ENCODE results near the gene DAND5.
"Not testable (repeated sequence)": the region's sequence is repeated elsewhere in the genome, so short reads cannot be mapped to it uniquely, and the experiment has no call there.

Gene DAND5

DNA sequence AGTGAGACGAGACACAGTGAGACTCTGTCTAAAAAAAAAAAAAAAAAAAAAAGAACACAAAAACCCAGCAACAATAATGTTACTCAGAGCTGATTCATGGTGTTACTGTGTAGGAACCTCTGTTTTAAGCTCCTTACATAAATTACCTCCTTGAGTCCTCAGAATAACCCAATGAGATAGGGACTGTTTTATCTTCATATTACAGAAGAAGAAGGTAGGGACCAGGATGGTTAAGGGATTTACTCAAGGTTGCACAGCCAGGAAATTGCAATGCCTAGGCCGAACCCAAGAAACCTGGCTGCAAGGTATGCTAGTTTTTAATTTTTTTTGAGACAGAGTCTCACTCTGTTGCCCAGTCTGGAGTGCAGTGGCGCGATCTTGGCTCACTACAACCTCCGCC, 1.5 kb upstream of the DAND5 start:
- DNase-seq, result no peak

DNA sequence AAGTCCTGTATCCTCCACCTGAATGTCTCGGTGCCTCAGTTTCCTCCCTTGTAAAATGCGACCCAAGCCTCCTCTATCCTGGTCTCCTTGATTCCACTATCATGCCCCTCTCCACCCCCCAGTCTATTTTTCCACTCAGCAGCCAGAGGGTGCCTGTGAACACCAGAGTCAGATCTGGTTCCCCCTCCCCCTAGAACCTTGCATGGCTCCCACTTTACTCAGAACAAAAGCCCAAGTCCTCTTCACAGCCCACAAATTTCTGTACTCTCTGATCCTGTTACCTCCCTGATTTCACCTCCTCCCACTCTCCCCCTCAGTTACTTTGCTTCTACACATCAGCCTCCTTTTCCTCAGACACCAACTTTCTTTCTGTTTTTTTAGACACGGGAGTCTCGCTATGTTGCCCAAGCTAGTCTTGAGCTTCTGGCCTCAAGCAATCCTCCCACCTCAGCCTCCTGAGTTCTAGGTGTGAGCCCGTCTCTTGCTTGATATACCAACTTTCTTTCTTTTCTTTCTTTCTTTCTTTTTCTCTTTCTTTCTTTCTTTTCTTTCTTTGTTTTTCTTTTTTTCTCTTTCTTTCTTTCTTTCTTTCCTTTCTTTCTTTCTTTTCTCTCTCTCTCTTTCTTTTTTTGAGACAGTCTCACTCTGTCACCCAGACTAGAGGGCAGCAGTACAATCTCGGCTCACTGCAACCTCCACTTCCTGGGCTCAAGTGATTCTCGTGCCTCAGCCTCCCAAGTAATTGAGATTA, 869 bp downstream of the DAND5 start:
- no peak for DNase-seq

DNA sequence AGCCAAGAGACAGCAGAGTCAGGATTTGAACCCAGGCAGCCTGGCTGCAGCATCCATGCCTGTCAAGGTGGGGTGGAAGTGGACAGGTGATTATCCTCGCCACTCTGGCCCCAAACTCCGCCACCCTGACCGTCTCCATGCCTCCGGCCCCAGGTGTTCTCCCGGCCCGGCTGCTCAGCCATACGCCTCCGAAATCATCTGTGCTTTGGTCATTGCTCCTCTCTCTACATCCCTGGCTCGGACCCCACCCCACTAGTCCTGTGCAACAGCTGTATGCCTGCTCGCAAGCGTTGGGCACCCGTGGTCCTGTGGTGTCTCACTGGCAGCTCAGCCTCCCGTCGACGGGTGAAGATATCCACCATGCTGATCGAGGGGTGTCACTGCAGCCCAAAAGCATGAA, 3.9 kb downstream of the DAND5 start:
- DNase-seq, result no peak

DNA sequence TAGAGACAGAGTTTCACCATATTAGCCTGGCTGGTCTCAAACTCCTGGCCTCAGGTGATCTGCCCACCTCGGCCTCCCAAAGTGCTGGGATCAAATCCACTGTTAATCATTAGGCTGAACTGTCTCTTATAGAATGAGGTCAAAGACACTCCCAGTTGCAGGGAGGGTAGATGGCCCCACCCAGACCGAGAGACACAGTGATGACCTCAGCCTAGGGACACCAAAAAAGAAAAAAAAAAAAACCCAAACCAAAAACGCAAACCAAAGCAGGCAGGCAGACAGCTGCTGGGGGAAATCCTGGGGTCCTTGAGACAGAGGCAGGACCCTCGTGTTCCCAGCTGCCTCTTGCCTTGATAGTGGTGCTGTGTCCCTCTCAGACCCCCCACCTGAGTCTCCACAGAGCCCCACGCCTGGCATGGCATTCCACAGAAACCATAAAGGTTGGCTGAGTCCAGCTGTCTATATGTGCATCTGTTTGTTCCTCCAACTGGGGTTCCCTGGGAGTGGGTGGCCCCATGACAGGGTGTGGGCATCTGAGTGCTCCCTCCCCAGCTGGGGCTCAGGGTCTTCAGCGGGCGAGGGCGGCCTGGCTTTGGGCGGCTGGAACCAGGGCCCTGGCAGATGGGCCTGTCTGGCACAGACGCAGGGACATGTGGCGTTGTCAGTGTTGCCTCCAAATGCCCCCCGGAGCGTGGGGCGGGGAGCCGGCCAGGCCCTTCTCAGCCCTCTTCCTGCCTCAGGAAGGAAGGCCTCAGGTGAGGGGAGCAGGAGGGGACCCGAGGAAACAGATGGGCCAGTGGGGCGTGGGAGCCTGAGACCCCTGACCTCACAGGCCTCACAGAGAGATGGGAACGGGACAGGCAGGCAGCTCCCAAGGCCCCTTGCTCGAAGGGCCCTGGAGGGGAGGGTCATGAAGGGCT, 5.2 kb downstream of the DAND5 start:
- DNase-seq, result no peak

DNA sequence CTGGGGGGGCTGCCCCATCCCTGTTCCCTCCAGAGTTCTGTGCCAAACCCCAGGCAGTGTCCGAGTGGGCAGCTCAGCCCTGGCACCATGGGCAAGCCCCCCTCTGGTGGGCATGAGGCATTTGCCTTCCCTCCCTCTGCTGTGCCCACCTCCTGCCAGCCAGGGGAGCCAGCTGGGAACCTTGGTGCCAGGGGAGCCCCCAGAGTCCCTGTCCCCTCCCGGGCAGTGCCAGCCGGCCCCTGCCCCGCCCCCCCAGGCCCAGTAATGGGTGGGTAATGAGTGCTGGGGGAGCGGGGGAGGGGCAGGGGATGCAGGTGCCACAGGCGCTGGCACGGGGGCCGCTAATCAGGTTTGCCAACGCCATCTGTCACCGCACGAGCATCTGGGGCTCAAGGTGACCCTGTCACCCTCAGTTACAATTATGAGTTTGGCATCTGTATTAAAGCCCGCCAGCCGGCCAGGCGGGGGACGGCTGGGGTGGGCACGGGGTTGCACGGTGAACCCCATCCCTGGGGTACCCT, 5.9 kb downstream of the DAND5 start:
- no peak for DNase-seq

DNA sequence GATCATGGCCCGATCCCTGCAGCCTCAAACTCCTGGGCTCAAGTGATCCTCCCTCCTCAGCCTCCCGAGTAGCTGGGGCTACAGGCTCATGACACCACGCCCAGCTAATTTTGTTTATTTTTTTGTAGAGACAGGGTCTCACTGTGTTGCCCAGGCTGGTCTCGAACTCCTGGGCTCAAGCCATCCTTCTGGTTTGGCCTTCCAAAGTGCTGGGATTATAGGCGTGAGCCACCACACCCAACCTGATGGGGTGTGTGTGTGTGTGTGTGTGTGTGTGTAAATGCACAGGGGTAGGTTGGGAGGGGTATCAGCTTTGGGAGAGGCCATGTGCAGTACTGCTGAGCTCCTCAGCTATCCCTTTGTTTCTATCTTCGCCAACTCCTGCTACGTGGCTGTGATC, 6.7 kb downstream of the DAND5 start:
- not testable (repeated sequence) for DNase-seq

DNA sequence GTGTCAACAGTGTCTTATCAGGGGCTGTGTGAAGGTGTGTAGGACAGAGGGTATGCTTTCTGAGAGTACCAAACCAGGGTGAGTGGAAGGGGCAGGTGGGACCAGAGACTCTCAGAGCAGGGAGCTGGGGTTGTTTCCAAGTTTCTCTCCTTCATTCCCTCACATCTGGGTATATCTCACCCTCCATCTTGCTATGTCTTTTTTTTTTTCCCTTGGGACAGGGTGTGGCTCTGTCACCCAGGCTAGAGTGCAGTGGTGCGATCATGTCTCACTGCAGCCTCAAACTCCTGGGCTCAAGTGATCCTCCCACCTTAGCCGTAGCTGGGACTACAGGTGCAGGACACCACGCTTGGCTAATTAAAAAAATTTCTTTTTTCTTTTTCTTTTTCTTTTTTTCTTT, 10.6 kb downstream of the DAND5 start:
- no peak for DNase-seq

DNA sequence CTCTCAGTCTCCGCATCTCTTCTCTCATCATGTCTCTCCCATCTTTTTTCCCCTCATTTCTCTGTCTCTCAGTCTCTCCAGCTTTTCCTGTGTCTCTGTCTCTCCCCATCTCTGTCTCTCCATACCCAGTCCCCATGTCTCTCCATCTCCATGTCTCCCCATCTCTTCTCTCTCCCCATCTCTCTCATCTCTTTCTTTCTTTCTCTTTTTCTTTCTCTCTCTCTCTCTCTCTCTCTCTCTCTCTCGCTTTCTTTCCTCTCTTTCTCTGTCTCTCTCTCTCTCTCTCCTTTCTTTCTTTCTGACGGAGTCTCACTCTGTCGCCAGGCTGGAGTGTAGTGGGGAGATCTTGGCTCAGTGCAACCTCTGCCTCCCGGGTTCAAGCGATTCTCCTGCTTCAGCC, 13.3 kb downstream of the DAND5 start:
- no peak for DNase-seq

DNA sequence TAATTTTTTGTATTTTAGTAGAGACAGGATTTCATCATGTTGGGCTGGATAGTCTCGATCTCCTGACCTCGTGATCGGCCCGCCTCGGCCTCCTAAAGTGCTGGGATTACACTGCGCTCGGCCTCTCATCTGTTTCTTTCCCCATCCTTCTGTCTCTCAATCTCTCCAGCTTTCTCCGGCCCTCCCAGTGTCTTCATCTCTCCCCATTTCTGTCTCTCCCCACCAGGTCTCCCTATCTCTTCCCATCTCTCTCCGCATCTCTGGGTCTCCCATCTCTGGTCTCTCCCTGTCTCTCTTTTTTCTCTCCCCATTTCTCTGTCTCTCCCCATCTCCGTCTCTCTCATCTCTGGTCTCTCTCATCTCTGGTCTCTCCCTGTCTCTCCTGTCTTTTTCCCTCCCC, 13.7 kb downstream of the DAND5 start:
- no peak for DNase-seq

DNA sequence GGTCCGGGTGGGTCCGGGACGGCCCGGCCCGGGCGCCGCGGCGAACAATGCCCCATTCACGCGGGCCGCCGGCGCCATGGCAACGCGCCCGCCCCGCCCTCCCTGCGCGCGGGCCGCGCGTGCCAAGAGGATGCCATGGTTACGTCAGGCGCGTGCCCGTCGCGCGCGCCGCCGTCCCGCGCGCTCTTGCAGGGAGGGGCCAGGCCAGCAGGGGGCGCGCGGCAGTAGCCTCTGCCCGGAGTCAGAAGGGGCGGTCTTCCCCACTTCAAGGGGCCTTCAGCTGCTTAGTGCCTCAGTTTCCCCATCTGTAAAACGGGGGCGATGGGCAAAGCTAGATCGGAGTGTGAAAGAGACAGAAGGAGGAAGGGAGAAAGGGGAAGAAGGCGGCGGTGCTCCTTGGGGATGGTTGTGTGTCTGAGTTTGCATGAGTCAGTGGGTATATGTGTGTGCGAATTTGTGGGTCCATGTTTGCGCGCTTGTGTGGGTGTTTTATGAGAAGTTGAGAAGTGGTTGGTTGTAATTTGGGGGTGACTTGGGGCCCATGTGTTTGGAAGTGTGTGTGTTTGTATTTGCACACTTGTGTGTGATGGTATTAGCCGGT, 14.3 kb downstream of the DAND5 start:
- DNase-seq, result peak; percentile 92

DNA sequence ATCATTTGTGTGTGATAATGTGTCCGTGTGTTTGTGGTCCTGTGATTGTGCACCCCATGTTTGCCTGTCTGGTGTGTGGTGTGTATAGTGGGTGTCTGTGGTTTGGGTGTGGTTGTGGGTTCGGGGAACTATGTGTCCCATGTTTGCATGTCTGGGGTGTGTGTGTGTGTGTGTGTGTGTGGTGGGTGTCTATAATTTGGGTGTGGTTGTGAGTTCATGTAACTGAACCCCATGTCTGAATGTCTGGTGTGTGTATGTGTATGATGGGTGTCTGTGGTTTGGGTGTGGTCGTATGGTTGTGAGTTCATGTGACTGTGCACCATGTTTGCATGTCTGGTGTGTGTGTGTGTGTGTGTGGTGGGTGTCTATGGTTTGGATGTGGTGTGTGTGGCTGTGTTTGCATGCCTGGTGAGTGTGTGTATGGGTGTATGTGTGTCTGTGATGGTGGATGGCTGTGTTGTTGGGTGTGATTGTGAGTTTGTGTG, 14.8 kb downstream of the DAND5 start:
- DNase-seq, result no peak

DNA sequence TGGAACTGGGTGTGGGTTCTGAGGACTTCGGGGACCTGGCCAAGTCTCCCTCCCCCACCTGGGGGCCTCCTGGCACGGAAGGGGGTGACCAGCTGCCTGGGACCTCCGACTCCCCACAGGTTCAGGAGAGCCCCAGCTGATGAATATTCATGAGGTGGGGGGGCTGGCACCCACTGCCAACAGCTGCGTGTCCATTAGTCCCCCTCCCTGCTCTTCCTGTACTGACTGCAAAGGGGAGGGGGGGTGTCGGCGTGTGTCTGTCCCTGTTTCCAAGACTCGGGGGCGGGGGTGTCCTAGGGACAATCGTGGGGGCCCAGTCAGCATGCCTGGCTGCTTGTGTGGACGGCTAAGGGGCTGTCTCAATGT, 15.3 kb downstream of the DAND5 start:
- DNase-seq, result no peak

DNA sequence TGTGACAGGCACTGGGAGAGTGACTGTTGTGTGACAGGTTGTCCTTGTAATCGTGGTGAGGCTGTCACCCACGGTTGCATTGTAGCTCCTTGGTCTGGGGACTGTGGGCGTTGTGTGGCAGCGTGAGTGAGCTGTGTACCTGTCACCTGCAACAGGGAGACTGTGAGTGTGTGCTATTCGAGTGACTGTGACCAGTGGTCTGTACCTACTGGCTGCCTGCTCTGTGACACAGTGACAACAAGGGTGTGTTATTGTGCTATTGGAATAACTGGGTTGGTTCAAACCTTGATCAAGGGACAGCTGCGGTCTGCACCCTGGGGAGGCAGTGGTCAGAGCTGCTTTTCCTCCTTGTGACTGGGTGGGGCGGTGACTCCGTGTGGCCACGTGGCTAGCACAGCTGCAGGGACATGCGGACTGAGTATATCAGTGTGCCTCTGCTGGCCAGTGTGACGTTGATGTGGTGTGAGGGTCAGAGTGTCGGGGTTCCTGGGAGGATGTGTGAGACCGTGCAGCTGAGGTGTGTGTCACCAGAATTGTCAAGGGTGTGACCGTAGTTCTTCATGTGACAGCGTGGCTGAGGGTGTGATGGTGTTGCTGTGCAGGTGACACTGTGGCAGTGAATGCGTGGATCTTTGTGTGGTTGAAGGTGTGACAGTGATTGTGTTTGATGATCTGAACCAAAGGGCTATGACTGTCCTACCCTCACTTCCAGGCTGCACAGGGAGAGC, 15.8 kb downstream of the DAND5 start:
- DNase-seq, result no peak

DNA sequence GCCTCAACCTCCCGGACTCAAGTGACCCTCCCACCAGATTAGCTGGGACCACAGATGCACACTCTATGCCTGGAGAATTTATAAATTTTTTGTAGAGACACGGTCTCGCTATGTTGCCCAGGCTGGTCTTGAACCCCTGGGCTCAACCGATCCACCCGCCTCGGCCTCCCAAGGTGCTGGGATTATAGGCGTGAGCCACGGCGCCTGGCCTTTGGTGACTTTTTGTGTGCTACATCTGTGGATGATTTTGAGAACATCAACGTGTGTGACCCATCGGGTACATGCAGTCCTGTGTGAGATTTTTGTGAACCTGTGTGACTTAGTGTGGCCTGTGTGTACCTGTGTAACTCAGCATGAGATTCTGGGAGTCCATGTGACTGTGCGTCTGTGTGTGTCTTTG, 17.4 kb downstream of the DAND5 start:
- DNase-seq, result no peak

DNA sequence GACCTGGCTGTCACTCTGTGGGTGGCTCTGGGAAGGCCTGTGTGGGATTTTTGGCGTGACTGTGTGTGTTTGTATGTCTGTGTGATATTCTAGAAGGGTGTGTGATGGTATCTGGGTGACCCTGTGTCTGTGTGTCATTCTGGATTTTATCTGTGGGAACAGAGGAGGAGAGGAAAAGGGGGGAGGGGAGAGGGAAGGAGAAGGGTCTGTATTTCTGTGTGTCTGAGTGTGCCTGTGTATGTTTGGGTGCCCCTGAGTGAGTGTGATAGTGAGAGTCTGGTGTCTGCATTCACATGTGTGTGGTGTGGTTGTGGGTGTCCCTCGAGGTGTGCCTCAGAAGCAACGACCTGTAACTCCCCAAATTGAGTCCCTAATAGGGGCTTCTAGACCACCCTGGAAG, 17.8 kb downstream of the DAND5 start:
- DNase-seq, result no peak

DNA sequence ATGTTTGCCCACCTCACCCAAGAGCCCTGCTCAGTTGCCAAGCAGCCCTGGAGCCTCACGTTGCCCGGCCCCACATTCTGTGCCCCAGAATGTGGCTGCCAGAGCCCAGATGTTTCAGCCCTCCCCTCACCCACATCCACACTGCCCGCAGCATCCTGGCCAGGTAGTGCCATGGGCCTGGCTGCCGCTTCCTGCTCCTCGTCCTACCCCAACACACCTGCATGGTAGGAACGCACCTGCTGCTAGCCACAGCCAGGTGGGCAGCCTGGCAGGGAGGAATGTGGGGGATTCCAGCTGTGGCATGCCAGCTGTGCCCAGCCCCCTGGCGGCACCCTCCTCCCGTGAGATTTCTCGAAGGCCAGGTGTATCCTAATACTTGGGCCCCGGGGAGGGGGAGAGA, 18.4 kb downstream of the DAND5 start:
- no peak for DNase-seq

DNA sequence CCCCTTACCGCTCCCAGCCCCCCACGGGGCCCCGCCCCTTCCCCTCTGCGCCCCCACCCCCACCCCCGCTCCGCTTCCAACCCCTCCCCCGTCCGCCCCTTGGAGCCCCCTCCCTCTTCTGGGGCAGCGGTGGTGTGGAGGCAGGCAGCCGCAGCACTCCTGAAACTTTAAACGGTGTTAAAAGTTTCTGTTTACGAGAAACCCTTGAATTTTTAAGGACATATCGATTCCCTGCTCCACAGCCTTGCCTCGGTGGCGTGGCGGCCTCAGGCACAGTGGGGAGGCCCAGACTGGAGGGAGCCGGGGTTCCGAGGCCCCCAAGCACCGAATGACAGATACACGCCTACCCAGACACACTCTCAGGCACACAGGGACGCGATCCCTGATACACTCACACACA, 21.1 kb downstream of the DAND5 start:
- DNase-seq, result no peak

DNA sequence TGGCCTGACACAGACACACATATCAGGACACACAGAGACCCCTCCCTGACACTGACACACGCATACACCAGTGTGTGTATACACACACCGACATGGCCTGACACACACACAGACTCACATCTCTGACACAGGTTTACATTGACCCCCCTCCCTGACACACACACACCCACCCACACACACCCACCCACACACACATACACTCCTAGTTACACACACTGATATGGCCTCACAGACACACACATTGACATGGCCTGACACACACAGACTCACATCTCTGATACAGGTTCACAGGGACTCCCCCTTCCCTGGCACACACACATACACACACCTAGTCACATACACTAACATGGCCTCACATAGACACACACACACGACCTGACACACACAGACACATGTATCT, 21.5 kb downstream of the DAND5 start:
- DNase-seq, result no peak

DNA sequence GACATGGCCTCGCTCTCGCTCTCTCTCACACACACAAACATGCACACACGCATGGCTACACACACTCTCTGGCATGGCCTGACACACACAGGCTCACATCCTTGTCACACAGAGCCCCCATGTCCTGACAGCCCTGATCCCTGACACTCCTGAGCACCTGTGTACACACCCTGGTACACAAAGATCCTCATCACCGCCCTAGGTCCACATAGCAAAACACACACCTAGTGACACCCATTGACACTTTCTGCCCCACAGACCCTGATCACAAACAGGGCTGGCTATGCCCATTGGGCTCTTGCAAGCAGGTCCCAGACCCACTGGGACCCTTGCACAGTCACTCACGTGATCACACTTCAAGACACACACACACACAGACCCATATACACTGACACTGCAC, 21.9 kb downstream of the DAND5 start:
- no peak for DNase-seq

DNA sequence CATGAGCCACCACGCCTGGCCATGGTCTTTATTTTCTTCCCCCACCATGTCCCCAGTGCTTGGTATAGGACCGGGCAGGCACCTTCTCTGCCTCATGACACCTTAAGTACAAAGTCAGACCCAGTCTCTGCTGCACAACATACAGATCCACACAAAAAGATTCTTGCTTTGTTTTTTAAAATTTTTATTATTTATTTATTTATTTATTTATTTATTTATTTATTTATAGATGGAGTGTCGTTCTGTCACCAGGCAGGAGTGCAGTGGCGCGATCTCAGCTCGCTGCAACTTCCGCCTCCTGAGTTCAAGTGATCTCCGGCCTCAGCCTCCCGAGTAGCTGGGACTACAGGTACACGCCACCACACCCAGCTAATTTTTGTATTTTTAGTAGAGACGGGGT, 23.4 kb downstream of the DAND5 start:
- no peak for DNase-seq

DNA sequence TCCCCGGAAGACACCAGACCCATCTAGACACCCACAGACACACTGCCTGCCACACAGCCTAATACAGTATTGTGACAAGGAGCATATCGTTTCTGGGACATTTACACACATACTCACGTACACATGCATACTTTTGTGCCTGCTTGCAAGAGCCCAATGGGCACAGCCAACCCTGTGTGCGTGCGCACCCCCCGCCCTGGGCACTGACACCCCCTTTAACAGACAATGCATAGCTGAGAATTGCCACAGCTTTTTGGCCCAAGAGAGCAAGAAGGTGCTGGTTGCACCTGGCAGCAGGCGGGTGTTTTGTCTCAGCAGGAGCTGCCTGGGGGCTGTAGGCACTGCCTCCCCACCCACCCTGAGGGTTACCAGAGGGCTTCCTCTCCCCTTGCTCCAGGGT, 24.2 kb downstream of the DAND5 start:
- DNase-seq, result no peak

DNA sequence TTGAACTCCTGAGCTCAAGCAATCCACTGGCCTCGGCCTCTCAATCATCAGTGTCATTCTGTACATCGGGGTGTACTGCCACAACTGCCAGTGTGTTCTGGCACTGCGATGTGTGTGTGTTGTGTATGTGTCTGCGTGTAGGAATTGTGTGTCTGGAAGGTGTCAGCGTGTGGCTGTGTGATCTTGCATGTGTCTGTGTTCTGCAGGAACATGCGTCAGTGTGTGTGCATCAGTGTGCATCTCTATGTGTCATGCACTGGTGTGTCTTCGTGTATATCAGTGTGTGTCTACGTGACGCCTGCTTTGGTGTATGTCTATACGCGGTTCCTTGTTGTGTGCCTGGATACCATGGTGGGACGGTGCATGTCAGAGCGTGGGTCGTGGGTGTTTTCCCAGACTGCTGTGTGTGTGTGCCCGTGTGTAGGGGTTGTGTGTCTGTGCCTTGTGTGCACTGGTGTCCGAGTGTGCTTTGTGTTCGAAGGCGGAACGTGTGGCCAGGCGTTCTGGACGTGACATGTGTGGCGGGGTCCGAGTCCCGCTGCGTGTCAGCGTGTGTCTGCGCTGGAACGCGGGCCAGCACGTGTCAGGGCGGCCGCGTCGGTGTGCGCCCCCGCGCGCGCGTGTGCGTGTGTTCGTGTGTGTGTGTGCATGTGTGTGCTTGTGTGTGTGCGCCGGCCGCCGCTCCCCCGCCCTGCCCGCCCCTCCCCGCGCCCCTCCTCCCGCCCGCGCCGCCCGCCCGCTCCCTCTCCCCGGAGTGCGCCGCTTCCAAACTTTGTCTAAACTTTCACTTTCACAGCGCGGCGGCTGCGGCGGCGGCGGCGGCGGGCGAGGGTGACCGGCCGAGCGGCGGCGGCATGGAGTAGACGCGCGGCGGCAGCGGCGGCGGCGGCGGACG, 25.6 kb downstream of the DAND5 start, which contains the start of gene NFIX:
TSS of gene NFIX (plus strand) at position 775 of the 895 bp plus-strand sequence. CDS start 363 bp downstream, outside the sequence.
- DNase-seq, result peak; percentile 66 to 67

All from activated T-cell treated with anti-CD3 and anti-CD28 coated beads, Interleukin-2, amount 50 U/mL, for 48 hours (primary cell).